HG03025 (cell line): ENCODE results near the gene FARP1.
"Not testable (repeated sequence)": the region's sequence is repeated elsewhere in the genome, so short reads cannot be mapped to it uniquely, and the experiment has no call there.

Experiments used
- ATAC-seq: cut with Tn5 transposase; IDR thresholded peaks from one replicate; pipeline ENCODE4 v1.9.1; 2021; ENCODE audit warnings: mild to moderate bottlenecking, moderate library complexity; ENCODE audit not compliant: unreplicated experiment, low FRiP score

FARP1 gene

DNA sequence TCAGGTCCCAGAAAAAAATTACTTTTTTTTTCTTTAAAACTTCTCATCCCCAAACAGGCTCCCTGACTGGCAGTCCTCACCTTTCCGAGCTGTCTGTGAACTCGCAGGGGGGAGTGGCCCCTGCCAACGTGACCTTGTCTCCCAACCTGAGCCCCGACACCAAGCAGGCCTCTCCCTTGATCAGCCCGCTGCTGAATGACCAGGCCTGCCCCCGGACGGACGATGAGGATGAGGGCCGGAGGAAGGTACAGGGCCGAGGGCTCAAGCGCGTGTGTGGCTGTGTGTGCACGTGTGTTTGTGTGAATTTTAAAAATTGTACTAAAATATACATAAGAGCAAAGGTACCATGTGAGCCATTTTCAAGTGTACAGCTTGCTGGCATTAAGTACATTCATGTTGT is 266.4 kb downstream of the FARP1 start:
- no peak for ATAC-seq

- ATAC-seq, result no peak
Measured at GRCh38 chr13:98410612-98411011, 267.7 kb downstream of the FARP1 start.

GRCh38 chr13:98411013-98411412 is 268.1 kb downstream of the FARP1 start:
- ATAC-seq, result no peak

- no peak for ATAC-seq
Measured at GRCh38 chr13:98411617-98412265, 268.8 kb downstream of the FARP1 start.

DNA sequence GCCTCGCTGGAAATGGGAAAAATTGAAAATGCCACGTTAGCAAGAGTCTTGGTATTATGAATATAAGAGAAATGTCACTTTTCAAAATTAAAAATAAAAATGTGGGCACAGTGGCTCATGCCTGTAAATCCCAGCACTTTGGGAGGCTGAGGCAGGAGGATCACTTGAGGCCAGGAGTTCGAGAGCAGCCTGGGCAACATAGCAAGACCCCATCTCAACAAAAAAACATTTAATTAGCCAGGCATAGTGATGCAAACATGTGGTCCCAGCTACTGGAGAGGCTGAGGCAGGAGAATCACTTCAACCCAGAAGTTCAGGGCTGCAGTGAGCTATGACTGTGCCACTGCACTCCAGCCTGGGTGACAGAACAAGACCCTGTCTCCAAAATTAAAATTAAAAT is 270.4 kb downstream of the FARP1 start:
- ATAC-seq, result not testable (repeated sequence)

GRCh38 chr13:98413796-98414195 is 270.9 kb downstream of the FARP1 start:
- ATAC-seq, result no peak

GRCh38 chr13:98415326-98416070 is 272.6 kb downstream of the FARP1 start:
- ATAC-seq, result no peak

GRCh38 chr13:98416408-98416807 is 273.5 kb downstream of the FARP1 start:
- ATAC-seq, result no peak

GRCh38 chr13:98419786-98420553 is 277.1 kb downstream of the FARP1 start:
- no peak for ATAC-seq

- no peak for ATAC-seq
Measured at GRCh38 chr13:98420554-98421175, 277.8 kb downstream of the FARP1 start.

- ATAC-seq, result no peak
Measured at GRCh38 chr13:98422046-98422445, 279.2 kb downstream of the FARP1 start.

DNA sequence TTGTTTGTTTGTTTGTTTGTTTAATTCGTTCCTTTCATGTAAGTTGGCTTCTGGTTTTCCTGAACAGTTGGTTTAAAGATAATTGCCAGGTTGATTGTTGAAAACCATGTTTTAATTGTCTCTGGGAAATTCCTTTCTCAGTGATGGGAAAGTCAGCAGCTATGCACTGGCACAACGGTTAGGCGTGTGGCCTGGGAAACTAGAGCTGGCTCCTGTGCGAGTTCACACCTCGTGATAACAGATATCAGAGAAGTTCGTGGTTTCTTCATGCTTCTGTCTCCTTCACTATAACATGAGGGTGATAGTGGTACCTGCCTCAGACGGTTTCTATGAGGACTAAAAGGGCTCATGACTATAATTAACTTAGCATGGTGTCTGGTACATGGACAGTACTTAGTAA is 280.5 kb downstream of the FARP1 start:
- no peak for ATAC-seq

- ATAC-seq, result no peak
Measured at GRCh38 chr13:98427331-98427995, 284.6 kb downstream of the FARP1 start.

GRCh38 chr13:98428256-98428966 is 285.5 kb downstream of the FARP1 start:
- no peak for ATAC-seq

DNA sequence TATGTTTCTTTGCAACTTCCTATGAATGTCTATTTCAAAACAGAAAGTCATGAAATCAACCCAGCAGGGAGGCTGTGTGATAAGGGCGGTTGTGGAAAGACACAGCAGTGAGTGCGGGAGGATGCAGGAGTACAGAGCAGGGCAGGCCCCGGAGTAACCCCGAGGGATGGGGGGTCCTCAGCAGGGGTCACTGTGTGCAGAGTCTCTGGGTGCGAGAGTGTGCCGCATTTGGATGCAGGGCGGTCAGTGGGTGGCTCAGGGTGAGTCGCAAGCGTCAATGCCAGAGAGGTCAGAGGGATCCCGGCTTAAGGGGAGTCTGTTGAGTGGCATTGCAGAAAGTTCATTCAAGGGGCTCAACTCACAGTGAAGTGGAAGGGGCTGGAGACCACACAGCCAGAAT is 286.2 kb downstream of the FARP1 start:
- ATAC-seq, result no peak

DNA sequence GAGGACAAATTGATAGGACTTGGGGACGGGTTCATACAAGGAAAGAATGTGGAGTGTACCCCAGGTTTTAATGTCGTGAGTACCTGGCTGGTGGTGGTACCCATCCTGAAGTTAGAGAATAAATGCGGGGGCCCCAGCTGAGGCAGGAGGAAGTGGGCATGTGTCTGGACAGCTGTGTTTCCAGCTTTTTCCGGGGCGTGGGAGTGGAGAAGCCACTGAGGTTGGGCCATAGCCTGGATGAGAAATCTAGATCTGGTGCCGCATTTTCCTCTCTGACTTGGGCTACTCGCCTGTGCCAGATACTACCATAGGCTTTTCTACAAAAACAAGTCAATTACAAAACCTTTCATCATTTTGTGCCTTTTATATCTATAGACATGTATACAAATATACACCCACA is 286.6 kb downstream of the FARP1 start:
- ATAC-seq, result no peak

GRCh38 chr13:98429977-98430736 is 287.3 kb downstream of the FARP1 start:
- ATAC-seq, result no peak

- no peak for ATAC-seq
Measured at GRCh38 chr13:98432638-98433037, 289.7 kb downstream of the FARP1 start.

- no peak for ATAC-seq
Measured at GRCh38 chr13:98433654-98434053, 290.8 kb downstream of the FARP1 start.
